Putamen (tissue), 1 donor: ENCODE results near the gene CYB561.
"Not testable (repeated sequence)": the region's sequence is repeated elsewhere in the genome, so short reads cannot be mapped to it uniquely, and the experiment has no call there.

Experiments
- DNase-seq: peaks from one replicate; pipeline ENCODE4 v3.0.0-alpha.2; 2016; ENCODE audit warnings: low spot score

CYB561 gene

DNA sequence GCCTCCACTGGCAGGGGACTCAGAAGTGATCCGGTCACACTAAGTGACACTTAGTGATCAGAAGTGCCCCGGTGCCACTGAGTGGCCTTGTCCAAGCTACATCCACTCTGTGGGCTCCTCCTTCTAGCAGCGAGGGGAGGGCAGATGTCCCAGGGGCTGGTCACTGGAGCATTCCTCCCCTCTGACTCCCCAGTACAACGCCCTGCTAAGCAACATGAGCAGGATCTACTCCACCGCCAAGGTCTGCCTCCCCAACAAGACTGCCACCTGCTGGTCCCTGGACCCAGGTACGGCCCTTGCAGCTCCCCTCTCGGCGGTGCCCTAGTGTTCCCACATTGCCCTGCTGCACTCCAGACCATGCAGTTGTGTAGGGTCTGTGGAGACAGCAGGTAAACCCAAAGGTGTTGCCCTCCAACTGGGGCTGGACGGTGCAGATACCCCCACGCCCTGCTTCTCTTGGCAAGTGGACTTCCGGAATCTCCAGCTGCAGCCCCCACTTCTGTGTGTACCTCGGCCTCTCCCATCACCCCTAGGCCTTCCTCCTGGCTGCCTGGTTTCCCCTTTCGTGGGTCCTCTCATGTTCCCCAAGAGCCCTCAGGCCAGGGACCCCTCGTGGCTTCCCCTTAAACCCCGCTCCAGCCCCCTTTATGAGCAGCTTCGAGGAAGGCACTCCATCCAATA lies 32.8 kb upstream of the CYB561 start:
- peak; percentile 54 for DNase-seq

DNA sequence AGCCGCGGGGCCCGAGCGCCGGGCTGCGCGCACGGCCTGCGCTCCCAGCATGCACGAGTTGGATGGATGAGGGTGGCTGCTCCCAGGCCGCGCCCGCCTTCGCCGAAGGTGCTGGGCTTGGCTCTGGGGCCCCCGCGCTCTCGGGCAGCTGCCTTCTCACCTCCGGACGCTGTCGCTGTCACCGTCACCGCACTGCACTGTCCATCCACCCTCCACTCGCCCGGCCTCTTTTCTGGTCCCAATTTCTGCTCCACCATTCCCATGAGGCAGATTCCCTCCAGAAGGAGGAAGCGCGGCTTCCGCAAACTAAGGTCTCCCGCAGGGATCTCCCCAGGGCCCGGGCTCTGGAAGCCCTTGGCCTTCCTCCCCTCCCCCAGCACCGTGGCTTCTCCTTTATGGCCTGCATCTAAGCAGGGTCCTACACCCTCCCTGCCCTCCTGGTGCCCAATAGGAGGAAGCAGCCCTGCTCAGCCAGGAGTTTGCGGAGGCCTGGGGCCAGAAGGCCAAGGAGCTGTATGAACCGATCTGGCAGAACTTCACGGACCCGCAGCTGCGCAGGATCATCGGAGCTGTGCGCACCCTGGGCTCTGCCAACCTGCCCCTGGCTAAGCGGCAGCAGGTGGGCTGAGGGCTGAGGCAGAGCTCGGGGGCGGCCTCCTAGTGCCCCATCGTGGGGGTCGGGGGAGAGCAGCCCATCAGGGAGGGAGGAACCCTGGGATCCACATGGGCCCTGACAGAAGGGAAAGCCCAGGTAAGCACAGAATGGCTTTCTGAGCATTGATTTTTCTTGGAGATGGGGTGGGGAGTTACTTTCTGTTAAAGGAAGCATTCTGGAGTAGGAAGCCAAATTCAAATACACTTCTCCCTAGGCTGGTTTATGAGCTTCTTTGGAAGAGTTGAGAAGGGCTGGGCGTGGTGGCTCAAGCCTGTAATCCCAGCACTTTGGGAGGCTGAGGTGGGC lies 31.7 kb upstream of the CYB561 start:
- DNase-seq, result no peak

DNA sequence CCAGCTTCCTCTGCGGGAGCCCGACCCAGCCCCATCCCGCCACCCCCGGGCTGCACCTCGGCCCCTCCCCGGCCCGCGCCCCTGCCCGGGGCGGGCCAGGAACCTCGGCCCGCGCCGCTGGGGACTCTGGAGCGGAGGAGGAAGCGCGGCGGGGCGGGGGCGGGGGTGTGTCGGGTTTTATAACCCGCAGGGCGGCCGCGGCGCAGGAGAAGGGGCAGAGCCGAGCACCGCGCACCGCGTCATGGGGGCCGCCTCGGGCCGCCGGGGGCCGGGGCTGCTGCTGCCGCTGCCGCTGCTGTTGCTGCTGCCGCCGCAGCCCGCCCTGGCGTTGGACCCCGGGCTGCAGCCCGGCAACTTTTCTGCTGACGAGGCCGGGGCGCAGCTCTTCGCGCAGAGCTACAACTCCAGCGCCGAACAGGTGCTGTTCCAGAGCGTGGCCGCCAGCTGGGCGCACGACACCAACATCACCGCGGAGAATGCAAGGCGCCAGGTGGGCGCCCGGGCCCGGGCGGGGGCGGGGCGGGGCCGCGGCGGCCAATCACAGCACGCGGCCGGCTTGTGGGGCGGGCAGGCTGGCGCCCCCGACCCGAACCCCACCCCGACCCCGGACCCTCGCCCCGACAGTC lies 30.9 kb upstream of the CYB561 start, which contains the start of gene ACE:
ACE (plus strand) TSS at position 208 of the 626 bp plus-strand sequence; CDS start at position 242, 34 bp downstream.
- no peak for DNase-seq

DNA sequence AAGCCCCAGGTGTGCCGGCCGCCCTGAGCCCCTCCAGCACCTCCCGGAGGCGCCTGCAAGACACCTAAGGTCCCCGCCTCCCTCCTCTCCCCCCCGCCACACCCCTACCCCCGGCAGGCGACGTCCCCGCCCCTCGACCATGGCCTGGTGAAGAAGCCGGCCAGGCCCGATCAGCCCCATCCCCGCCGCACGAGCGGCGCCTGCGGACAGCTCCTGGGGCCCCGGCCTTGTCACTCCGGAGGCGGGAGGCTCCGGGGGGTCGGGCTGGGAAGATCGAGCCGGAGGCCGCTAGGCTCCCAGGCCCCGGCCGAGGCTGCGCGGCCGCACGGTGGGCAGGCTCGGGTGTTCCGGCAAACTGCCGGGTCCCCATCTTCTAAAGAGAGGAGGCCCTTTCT lies 30.4 kb upstream of the CYB561 start:
- no peak for DNase-seq

DNA sequence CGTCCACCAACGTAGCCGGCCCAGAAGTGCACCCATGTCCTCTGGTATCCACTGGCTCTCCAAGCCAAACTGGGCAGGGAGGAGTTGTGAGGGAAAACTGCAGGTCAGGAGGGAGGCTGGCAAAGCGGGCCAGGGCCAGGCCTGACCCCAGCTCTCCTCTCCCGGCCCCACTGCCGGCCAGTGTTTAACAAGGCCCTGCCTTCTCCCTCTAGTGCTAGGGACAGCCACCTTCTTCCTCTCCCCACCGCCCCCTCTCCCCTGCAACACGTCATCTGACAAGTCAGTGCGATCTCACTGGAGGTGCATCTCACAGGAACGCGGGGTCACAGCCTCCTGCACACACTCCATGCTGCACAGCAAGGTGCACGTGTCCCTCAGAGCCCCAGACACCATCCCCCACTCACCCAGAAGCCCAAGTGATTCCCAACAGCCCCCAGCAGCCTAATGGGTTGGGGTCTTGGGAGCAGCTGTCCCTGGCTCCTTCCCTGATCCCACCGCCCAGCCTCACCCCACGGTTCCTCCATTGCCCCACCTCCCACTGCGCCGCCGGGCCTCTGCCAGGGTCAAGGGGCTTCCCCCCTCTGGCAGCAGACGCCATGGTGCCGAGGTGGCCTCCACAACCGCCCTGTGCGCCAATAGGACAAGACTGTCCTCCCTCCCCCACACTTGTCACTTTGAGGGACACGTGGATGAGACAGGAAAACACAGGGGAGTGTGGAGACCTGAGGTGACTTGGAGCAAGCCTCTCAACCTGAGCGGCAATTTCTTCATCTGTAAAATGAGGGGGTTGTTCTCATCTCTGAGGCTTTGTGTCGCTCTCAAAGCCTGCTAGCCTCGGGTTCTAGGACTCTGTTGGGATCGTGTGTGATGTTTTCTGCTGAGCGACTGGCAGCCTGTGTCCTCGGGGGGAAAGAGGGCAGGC lies 29.6 kb upstream of the CYB561 start:
- peak; percentile 73 for DNase-seq

DNA sequence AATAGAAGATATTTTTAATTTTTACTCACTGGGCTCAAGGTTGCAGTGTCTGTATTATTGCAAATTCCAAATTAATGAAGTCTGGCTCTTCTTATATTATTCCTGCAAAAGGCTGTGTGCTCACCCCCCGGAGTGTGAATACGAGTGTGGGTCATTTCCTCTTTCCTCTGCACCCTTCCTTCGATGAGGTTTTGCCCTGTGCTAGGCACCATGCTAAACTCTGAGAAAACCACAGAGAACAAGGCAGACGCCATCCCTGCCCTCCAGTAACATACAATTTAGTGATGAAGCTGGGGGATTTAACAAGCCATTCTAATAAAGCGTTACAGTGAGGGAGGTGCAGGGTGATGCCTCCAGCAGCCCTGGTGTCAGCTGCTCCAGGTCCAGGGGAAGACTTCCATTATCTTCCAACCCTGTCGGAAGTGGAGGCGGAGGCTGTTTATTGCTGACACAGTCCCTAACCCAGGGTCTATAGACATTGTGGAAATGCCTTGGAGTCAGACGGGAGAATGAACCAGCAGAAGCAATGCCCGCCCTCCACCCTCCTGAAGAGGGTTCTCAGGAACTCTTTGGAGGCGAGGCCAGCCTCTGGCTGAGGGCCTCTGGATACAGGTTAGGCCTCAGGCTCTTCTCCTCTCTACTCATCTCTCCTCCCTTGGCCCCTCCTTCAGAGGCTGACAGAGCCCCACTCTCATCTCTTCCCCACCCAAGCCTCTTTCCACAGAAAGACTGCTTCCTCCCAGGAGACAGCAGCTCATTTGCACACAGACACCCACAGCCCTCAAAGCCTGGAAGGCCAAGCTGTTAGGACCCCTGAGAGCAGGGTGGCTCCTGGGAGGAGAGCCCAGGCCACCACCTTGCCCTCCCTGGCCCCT lies 28.7 kb upstream of the CYB561 start:
- no peak for DNase-seq

DNA sequence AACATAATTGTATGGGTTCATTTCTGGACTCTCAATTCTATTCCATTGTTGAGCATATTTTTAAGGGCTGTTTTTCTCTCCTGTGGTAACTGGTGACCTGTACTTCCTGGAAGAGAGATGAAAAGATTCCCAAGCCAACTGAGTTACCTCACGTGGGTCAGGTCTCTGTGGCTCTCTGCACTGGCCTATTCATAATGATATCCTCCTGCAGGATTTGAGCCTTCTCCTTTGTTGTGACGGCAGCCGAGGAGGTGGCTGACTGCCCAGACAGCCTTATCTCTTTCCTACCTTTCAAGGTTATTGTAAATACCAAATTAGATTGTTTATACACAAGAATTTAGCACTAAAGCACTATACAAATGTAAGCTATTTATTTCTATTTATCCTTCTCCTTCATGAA lies 28.1 kb upstream of the CYB561 start:
- no peak for DNase-seq

DNA sequence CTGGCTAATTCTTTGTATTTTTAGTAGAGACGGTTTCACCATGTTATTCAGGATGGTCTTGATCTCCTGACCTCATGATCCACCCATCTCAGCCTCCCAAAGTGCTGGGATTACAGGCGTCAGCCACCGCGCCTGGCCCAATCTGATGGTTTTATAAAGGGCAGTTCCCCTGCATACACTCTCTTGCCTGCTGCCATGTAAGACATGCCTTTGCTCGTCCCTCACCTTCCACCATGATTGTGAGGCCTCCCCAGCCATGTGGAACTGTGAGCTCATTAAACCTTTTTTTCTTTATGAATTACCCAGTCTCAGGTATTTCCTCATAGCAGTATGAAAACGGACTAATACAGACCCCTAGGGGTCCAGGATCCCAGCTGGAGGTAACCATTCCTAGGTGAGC lies 22.0 kb upstream of the CYB561 start:
- DNase-seq, result not testable (repeated sequence)

DNA sequence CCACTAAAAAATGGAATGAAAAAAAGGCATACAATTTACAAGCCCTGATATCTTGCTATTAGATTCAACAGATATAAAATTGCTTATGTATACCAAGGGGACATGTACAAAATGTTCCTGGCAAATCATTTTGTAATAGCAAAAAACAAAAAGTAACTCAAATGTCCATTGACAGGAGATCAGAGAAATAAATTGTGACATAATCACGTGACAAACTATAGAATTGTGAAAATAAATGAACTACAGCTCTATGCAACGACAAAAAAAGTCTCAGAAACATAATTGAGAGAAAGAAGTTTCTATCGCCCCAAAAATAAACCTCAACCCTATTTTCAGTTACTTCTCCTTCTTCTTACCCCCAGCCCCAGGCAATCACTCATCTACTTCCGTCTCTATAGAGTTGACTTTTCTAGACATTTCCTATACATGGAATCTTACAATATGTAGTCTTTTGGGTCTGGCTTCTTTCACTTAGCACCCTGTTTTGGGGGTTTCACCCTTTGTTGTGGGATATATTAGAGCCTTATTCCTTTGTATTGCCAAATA lies 18.7 kb upstream of the CYB561 start:
- DNase-seq, result no peak

DNA sequence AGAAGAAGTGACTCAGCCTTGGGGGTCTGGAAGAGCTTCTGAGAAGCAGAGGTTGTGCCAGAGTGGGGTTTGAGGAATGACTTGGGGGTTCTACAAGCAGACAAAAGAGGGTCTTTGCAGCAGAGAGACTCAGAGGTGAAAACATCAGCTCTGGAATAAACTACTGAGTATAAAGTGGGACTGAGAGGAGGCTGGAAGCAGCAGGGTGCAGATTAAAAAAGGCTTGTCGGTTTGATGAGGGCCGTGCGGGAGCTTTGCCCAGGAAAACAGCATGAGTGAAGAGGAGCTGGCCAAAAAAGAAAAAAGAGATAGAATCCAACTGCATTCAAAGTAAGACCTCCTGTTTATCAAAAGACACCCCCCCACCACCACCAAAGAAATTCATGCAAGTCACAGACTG lies 17.7 kb upstream of the CYB561 start:
- no peak for DNase-seq

DNA sequence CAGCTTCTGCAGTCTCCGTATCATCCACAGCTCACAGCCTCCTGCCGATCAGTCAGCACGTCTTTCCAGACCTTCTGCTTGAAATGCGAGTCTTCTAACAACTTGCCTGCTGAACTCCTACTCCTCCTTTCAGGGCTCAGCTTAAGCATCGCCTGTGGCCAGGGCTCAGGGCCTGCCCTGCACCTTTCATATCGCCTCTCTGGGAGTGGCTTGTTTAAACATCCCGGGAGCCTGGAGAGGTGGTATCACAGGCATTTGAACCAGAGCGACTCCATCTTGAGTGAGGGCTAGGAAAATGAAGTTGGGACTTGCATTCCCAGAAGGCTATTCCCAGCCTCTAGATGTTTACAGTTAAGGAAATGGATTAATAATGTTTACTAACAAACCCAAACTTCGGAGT lies 13.9 kb upstream of the CYB561 start:
- DNase-seq, result no peak

DNA sequence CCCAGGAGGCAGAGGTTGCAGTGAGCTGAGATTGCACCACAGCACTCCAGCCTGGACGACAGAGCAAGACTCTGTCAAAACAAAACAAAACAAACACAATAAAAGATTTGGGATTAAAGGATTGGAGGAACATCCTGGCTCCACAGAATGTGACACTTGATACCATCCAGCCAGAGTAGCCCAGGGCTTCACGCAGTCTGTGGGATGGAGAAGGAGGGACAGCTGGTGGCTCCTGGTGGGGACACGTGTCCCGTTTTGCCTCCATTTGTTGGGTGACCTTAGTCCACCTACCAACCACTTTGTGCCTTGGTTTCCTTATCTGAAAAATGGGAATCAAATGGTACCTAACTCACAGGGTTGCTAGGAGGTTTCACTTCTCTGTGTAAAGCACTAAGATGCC lies 12.4 kb upstream of the CYB561 start:
- no peak for DNase-seq

DNA sequence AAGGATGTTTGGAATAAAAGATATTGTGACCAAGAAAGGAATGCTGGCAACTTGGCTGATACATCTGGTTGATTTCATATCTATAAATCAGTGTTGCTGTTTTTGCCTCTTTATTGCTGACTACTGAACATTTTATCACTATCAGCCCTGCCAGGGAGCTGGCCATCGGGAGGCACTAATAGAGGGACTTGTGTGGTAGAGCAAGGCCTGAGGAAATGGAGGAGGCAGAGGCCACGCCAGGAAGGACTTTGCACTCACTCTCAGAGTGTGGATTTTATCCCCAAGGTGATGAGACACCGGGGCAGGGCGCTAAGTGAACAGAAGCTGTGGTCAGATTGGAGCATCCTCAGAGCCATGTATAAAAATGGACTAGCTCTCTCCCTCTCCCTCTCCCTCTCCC lies 9.3 kb upstream of the CYB561 start:
- DNase-seq, result no peak

DNA sequence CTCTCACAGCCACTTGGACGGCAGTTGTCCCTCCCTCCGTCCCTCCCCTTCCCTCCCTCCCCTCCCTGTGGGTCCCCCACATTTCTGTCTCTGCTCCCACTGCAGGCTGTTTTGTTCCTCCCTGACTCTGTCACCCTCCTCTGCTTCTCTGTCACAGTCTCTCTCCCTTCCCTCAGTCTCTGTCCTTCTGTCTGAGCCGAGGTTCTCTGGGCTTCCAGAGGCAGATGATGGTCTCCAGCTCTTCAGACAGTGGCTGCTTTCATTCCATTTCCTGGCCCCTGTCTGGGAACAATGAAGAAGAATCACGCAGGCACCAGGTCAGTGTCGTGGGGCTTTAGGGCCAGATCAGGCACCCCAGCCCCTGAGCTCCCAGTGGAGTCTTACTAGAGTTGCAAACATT lies 8.8 kb upstream of the CYB561 start:
- DNase-seq, result no peak

DNA sequence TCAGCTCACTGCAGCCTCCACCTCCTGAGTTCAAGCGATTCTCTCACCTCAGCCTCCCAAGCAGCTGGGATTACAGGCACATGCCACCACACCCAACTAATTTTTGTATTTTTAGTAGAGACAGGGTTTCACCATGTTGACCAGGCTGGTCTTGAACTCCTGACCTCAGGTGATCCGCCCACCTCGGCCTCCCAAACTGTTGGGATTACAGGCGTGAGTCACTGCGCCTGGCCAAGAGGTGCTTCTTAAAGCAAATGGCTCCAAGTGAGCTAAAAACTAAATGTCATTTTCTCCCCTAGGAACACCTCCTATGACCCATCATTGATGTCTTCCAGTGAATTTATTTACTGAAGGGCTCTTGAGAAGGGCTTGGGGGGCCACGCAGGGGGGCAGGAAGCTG lies 8.3 kb upstream of the CYB561 start:
- not testable (repeated sequence) for DNase-seq

DNA sequence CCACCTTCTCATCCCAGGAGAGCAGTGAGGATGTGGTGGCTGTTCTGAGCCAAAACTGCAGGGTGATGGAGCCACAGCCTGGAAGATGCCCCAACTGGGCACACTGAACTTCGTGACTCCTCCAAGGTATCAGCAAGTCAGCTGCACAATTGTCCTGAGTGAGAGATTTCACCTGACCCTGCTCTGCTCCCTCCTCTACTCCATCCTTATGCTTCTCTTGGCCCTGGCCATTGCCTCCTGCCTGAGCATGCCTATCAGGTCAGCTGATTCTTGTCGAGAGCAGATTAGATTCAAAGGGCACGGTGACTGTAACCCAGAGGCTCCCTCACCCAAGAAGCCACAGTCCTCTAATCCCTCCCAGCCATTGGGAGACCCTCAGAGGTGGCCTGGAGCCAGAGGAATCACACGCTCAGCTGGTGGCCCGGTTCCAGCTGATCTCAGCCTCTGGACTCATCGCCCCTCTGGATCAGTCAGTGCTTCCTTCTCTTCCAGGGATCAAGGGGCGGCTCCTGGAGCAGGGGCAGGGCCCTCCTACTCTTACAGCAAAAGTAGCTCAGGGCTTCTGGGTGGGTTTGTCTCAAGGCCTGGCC lies 7.0 kb upstream of the CYB561 start:
- no peak for DNase-seq

DNA sequence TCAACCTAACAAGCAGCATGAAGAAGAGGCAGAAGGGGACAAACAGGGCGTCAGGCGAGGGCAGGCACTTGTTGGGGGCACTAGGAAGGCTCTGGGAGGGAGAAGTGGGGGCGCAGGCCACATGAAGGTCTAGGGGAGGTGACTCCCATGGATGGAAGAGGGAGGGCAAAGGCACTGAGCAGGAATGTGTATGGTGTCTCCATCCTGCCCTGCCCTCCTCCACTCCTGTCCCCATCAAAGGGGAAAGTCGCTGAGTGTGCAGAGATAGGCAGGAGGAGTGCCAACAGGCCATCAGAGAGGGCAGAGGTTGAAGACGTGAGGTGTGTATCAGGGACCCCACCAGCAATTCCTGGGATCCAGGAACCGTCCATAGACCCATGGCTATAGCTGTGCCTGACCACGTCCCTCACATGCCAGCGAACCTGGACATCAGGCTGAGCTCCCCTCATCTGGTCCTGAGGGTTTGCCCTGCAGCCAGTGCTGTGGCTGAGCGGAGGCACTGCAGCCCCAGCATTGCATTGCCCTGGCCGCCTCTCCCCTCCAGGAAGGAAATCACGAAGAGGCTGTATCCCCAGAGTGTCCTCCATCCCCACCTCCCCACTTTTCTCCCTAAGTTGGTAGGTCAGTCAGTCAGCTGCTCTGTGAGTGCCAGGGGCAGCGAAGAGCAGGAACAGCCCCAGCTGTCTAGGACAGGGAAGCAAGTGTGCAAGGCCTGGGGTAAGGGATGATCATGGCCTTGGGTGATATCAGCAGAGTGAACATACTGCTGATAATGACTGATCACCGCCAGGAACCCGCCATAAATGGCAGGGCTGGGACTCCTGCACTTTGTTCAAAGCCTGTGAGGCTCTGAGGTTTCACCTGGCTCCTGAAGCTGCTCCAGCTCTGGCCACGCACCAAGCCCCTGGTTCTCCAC lies 6.2 kb upstream of the CYB561 start:
- DNase-seq, result no peak

DNA sequence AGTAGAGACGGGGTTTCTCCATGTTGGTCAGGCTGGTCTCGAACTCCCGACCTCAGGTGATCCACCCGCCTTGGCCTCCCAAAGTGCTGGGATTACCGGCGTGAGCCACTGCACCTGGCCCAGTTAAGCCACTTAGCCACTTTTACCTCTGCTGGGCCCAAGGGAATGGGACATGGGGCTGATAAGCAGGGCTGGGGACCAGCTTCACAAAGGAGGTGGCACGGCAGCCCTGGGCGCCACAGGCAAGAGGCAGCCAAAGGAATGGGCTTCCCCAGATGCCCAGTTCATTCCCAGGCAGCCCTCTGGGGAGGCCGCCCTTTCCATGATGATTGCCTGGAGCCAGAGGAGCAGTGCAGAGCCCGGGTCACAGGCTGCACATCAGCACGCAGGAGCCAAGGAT lies 5.0 kb upstream of the CYB561 start:
- DNase-seq, result no peak

DNA sequence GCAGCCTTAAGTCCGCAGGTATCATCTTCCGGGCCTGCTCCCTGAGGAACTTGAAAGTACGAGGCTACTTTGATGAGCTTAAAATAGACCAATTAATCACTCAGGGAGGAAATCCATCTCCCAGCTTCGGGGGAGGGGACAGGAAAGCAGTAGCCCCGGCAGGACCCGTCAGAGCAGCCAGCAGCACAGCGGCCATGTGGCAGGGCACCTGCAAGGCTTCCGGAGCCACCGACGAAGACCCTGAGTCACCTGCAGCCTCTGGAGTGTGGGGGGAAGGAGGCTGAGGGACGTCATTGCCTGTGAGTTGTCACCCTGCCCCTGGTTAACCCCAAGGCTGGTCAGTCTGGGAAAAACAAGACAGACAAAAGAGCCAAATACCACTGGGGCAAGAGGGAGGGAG lies 4.4 kb upstream of the CYB561 start:
- DNase-seq, result no peak
